Fibroblast of villous mesenchyme (primary cell): ENCODE measurements around the gene NFE2L2. TPM values are rescaled to one million over a fixed set of nuclear protein-coding genes. Genes with fewer than 3 reads are reported as not detected.
"Not testable (repeated sequence)": the region's sequence is repeated elsewhere in the genome, so short reads cannot be mapped to it uniquely, and the experiment has no call there.

Experiments
- DNase-seq: peaks from one replicate; pipeline ENCODE4 v3.0.0-alpha.2; 2010; ENCODE audit warnings: low read depth
- H3K4me3 ChIP-seq: 2 replicates; pipeline ENCODE4 v1.5.1; 2011; ENCODE audit warnings: low read depth, mild to moderate bottlenecking, low read length
- CTCF ChIP-seq: IDR thresholded peaks from 2 replicates; pipeline ENCODE4 v1.5.1; 2012; ENCODE audit warnings: low read depth, mild to moderate bottlenecking, low read length; ENCODE audit not compliant: insufficient read depth
- small RNA-seq: library from RNA; depleted of rRNA; stranded (forward); fragments of <200 nt; gene quantifications from one replicate; pipeline ENCODE3, GENCODE V24; 2012
- total RNA-seq: library from RNA; depleted of rRNA; stranded (reverse); fragments of >200 nt; gene quantifications from 2 replicates; pipeline ENCODE4 v1.2.3, GENCODE V29; 2012

NFE2L2 gene
- total RNA-seq, 1 donor = 78.6 TPM

GRCh38 chr2:177187631-177188312 is 76.8 kb downstream of the NFE2L2 start:
- no peak overlapping the region for H3K4me3 ChIP-seq
- DNase-seq = peak; percentile 71
- no peak for TF ChIP-seq CTCF

- H3K4me3 ChIP-seq, DNase-seq: not testable (repeated sequence)
Measured at GRCh38 chr2:177186038-177186437, 78.5 kb downstream of the NFE2L2 start.

- DNase-seq = no peak
- TF ChIP-seq CTCF = no peak
- no peak overlapping the region for H3K4me3 ChIP-seq
Measured at GRCh38 chr2:177184606-177185005, 79.9 kb downstream of the NFE2L2 start.

GRCh38 chr2:177183860-177184259 is 80.7 kb downstream of the NFE2L2 start:
- no peak for TF ChIP-seq CTCF
- DNase-seq = peak; percentile 82
- H3K4me3 ChIP-seq = no peak overlapping the region

Small RNA genes lying within 50 kb of the gene (small RNA-seq; reads per million reads assigned to genes)
- gene MIR3128 (not detected), gene MIR6512 (0.47 reads per million), gene RF00019 (not detected)

Other genes starting within 250 kb of the NFE2L2 start
- 33.2 and 38.0 TPM in 2 replicates for gene HNRNPA3, start 51.9 kb downstream of the NFE2L2 start, total RNA-seq
- 36.7 and 46.2 TPM in 2 replicates for gene AGPS, start 128.0 kb upstream of the NFE2L2 start, total RNA-seq